Stimulated activated CD4-positive, alpha-beta T cell treated with anti-CD3 and anti-CD28 coated beads, Interleukin-1b, Interleukin-23, amount 100 ng/mL, for 4 hours (primary cell): ENCODE results near the gene HSD17B12.
"Not testable (repeated sequence)": the region's sequence is repeated elsewhere in the genome, so short reads cannot be mapped to it uniquely, and the experiment has no call there.

Source experiments
- DNase-seq, 2 donors: peaks; one replicate each; pipeline ENCODE4 v3.0.0-alpha.2; 2020; ENCODE audit warnings: low read depth in 2 of 2

HSD17B12 gene

DNA sequence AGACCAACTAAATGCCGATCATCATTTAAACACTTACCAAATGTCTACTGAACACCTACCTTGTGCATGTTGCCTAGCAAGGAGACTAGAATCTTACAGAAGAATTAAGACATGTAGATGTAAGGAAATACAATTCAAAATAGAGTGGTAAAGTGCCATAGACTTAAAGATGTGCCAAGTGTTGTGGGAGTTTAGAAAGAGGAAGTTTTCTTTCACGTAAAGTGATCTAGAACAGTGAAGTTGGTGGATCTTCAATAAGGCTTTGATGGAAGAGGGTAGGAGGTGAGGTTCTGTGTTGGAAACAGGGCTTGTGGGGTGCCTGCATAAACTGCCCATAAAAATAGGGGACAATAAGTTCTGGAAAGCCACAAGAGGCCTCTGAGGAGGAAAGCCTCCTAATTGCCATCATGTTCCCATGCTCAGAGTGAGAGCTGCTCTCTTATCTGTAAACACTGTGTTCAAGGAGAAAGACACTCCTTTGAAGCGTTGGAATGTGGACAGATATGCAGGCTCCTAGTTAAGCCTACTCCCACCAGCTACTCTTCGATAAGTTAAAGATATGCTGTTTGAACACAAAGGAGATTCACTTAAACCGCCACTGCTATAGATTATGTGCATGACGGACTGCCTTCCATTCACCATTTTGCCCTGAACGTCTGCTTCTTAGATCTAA is 66.7 kb downstream of the HSD17B12 start:
- DNase-seq, result no peak

DNA sequence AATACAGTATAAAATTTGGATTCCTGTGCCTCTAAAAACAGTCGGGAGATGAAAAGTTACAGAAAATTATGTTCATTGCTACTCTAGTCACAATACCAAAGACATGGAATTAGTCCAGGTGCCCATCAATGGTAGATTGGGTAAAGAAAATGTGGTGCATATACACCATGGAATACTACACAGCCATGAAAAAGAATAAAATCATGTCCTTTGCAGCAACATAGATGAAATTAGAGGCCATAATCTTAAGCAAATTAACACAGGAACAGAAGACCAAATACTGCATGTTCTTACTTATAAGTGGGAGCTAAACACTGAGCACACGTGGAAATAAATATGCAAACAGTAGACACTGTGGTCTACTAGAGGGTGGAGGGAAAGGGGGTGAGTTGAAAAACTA is 67.6 kb downstream of the HSD17B12 start:
- DNase-seq, result no peak

DNA sequence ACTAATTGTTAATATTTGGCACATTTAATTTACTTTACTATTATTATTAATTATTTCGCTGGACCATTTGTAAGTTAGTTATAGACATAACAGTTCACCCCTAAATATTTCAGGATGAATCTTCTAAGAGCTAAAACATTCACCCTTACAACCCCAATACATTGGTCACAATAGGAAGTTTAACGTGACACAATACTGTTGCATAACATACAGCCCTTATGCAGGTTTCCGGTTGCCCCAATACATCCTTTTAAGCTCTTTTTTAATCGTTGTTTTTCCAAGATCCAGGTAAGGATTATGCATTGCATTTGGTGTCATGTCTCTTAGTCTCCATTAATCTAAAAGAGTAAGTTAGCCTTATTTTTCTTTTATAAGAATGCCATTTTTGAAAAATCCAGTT is 71.2 kb downstream of the HSD17B12 start:
- DNase-seq, result no peak

DNA sequence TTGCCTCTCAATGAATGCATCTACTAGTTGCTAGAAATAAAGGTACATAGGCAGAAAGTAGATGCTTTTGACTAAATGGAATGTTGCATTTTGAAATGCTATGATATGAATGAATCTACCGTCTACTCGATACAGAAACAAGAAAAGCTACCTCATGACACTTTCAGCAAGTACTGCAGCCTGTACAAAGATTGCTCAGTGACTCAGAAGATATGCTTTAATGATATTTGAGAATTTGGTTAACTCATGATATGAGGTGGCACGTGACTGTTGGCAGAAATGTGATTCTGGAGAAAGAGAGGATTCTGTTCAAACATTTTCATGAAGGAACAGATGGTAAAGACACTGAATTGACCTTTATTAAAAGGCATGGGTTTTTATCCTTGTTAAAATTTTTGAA is 76.0 kb downstream of the HSD17B12 start:
- no peak for DNase-seq

DNA sequence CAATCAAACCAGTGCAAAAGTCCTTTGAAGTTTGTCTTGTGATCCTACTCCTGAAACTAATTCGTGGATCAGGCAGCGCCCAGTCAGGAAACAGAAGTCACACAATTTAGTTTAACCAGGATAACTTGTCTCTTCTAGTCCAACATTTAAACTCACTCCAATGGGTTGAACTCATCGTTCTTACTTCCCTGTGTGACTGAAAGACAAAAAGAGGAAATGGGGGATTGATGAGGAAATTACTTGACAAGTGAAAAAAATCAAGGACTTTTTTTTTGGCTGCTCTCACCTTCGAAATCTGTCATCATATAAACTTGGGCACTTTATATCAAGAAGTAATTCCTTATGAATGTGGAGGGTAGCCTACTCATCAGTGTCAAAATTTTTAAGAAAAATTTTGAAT is 78.4 kb downstream of the HSD17B12 start:
- DNase-seq, result no peak

DNA sequence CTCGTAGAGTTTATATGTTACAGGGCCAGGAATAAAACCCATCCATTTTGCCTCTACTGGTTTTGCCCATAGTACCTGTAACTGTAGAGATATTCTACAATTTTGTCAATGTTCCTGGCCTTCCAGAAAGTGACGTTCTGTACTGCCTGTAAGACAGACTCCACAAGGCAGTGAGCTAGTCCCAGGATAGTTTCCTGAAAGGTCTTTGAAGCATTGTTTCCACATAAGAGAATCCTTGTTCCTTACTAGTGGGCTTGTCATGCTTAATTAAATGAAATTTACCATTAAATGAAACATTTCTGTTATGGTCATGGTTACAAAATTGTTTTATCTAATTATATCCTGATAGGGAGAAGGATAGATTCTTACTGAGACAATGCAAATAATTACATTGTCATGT is 80.4 kb downstream of the HSD17B12 start:
- no peak for DNase-seq

DNA sequence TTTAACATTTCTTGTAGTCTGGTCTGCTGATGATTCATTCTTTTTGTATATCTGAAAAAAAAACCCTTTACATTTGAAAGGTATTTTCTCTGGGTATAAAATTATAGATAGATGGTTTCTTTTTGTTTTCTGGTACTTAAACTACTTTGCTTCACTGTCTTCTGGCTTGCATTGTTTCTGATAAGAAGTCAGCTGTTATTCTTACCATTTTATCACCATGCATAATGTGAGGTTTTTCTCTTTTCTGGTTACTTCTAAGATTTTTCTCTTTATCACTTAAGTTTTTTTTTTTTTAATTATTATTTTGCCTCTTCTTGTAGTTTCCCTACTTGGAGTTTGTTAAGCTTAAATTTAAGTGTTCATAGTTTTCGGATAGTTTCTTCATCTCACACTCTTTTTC is 84.7 kb downstream of the HSD17B12 start:
- no peak for DNase-seq

DNA sequence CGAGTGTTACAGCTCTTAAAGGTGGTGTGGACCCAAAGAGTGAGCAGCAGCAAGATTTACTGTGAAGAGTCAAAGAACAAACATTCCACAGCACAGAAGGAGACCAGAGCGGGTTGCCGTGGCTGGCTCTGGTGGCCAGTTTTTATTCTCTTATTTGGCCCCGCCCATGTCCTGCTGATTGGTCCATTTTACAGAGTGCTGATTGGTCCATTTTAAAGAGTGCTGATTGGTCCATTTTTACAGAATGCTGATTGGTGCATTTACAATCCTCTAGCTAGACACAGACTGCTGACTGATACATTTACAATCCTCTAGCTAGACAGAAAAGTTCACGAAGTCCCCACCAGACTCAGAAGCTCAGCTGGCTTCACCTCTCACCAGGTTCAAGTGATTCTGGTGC is 88.1 kb downstream of the HSD17B12 start:
- DNase-seq, result not testable (repeated sequence)

DNA sequence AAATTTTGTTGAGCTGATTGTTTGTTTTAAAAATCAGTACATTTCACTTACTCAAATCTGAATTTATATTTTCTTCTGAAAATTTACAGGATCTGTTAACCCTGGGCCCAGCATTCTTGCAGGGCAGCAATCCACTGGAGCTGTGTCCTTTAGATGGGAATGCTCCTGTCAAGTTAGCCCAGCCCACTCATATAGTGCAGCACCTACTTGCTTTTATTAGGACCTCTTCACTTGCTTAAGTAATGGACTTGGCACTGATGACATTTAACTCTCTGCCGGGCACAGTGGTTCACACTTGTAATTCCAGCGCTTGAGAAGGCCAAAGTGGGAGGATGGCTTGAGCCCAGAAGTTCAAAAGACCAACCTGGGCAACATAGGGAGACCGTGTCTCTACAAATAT is 89.6 kb downstream of the HSD17B12 start:
- no peak for DNase-seq

DNA sequence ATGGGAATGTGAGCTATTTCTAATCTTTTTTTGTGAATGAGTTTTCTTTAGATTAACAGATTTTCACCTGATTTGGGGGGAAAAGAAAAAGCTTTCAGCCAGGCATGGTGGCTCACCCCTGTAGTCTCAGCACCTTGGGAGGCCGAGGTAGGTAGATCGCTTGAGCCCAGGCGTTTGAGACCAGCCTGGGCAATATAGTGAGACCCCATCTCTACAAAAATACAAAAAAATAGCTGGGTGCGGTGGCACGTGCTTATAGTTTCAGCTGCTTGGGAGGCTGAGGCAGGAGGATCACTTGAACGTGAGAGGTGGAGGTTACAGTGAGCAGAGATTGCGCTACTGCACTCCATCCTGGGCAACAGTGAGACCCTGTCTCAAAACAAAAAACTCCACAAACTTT is 92.2 kb downstream of the HSD17B12 start:
- DNase-seq, result no peak

DNA sequence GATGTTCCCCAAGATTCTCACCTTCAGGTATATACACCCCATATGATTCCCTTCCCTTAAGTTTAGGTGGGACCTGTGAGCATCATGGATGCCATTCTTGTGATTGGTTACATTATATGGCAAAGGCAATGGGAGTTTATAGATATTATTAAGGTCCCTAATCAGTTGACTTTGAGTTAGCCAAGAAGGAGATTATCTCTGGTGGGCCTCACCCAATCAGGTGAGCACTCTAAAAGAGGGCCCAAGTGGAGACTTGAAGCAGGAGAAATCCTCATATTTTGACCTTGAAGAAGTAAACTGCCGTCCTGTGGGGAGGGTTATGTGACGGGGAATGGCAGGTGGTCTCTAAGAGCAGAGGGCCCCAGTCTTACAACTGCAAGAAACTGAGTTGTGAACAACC is 94.2 kb downstream of the HSD17B12 start:
- no peak for DNase-seq

DNA sequence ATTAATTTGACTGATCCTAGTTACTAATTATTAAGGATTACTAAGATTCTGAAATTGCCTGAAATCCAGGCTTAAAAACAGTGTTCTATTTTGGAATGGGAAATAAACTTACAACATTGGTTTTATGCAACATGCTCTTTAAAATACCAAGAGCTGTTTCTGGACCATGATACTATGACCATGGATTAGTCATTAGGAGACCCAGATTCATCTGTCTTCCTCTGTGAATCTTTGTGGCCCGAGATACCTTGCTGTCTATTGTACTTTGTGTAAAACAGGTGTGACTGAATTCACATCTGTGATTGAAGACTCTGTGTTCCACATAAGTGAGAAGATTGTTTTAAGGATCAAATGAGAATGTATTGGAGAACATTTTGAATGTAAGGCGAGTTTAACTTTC is 98.8 kb downstream of the HSD17B12 start:
- DNase-seq, result no peak

DNA sequence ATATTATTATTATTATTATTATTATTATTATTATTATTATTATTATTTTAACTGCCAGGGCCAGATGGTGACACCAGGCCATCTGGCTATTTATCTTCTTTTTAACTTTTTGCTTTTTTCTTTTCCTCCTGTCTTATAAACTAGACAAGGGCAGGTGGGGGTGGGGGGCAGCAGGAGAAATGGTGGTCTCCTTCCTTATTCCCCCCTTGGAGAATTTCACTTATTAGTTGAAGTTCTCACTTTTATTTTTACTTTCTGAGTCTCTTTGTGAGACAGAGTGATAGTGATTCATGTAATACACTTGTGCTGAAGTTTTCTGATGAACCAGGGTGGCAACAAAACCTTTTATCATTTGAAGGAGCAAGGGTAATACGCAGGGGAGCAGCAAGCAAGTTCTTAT is 103.8 kb downstream of the HSD17B12 start:
- no peak for DNase-seq

DNA sequence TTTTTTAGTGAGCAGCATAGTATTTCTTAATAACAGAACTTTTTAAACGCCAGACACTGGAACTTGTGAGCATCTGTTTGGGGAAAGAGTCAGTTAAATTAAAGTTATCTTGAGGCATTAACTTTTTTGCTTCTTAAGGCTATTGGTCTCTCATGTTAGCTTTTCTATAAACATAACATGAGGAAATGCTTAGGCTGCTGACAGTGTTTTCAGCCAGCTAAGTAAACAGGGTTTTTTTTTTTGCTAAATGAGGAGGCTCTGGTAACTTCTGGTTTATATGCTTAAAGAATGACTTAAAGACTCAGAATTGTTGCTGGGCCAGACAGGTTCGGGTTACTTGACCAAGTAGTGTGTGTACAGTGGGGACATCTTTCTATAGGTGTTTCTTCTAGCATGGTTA is 104.3 kb downstream of the HSD17B12 start:
- no peak for DNase-seq

DNA sequence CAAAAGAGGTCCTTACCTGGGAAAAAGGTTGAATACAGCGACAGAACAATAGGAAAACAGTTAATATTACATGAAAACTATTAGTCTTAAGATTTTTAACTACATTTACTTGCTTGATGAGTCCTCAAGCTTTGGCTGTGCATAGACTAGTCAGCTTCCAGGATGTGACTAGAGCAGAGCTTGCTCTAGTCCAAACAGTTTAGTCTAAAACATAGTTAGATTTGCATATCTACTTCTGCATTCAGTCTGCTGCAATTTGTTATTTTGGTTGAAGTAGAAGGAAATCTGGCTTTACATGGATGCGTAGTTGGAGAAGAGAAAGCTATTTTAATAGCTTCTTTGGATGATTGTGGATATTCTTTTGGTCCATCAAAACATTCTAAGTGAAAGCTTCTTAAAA is 104.8 kb downstream of the HSD17B12 start:
- DNase-seq, result no peak

DNA sequence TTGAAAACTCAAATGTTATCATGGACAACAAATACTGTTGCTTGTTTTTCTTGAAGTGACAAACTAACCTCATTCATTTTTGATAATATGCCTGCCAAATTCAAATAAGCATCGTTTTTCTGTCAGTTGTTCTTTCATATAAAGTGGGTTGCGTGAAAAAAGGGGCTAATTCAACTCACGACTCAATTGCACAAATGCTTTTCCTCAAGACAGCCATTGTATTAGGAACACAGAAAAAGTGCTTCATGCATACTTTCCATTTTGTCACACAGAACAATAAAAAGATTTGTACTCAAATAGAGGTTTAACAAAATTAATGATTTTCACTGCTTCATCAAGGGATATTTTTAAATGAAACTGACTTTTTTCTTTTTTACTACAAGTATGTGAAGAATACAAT is 105.5 kb downstream of the HSD17B12 start:
- no peak for DNase-seq

DNA sequence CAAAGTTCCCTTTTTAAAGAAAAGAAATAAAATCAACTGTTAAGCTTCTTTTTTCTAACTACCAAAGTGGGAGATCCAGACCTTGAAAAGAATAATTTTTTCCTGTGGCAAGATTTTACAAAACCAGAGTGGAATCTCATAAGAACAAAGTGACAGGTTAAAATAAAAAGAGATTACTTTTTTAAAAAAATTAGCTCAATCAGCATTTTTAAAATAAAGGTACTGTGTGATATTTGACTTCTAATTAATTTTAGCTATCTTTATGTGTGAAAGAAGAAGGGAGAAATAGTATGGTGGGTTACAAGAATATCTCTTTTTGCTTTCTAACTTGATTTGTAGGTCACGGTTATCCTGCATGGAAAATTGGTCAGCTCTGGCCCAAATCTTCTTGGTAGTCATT is 107.3 kb downstream of the HSD17B12 start:
- DNase-seq, result no peak

DNA sequence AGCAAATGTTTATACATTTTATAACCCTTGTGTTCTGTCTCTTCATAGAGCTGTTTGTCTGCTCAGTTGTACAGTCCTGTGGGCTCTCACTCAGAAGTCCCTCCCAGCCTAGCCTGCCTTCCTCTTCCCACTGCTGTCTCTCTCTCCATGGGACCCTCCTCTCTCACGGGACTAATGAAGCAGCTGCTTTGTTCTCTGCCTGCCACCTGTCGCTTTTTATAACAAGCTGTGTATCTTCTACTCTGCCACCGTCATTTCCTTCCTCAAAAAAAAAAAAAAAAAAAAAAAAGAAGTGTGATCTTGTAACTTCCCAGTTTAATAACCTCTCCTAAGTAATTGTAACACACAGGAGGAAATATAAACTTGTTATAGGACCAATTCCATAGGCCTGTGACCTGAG is 107.9 kb downstream of the HSD17B12 start:
- no peak for DNase-seq

DNA sequence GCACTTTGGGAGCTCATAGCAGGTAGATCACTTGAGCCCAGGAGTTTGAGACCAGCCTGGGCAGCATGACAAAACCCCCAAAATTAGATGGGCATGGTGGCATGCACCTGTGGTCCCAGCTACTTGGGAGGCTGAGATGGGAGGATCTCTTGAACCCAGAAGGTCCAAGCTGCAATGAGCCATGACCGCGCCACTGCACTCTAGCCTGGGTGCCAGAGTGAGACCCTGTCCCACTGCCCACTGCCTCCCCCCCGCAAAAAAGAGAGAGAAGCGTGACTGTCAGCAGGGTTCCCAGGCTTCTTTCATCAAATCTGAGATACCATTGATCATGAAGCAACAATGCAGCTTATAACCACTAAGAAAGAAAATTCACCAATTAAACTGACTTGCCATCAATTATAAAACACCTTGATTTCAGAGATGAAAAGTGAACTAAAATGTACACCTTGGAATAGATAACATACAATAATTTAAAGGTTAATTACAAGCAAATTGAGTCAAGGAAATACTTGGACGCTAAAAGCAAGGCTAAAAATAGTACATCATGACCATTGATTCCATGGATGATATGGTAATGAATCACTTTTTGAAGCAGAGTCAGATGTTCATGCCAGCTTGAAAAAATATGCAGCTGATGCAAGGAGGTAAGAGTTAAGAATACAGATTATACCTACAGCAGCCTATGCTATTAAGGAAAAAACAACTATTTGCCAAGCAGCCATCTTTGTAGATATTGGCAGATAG is 109.3 kb downstream of the HSD17B12 start:
- no peak for DNase-seq

DNA sequence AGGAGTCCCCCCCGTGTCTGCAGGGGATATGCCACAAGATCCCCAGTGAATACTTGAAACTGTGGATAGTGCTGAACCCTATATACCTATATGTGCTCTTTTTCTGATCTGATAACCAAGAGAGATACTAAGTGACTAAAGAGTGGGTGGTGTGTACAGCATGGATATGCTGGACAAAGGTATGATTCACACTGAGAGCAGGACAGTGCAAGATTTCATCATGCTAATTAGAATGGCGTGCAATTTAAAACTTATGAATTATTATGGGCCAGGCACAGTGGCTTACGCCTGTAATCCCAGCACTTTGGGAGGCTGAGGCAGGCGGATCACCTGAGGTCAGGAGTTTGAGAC is 109.9 kb downstream of the HSD17B12 start:
- no peak for DNase-seq

DNA sequence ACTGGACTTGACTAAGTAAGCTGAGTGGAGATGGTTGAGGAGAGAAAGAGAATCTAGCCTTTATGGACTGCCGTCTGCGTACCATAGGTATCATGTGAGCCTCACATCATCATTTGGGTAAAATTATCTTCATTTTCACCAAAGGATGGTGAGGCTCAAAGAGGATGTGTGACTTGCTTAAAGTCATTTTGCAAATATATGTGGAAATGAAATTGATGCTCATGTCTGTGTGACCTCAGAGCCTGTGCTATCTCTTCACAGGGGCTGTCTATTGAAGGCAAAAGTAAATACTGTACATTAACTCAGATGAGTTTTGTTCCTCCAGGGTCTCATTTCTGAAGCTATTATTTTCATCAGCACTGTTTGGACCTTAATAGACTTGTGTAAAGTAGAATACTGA is 116.8 kb downstream of the HSD17B12 start:
- DNase-seq, result no peak

DNA sequence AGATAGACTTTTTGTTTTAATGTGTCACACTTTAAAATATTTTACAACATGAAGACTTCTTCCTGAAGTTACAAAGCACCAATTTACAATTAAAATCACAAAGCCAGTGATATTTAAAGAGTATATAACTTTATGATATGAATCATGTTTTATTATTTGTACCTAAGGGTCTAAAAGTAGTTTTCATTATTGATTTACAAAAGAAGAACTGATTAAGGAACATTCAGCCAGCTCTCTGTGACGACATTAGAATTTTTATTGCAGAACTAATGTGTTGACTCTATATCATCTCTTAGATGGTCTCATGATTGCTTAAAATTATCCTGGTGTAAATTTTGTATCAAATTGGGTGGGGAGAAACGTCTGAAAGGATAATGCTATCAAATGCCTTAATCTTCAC is 117.3 kb downstream of the HSD17B12 start:
- DNase-seq, result no peak

DNA sequence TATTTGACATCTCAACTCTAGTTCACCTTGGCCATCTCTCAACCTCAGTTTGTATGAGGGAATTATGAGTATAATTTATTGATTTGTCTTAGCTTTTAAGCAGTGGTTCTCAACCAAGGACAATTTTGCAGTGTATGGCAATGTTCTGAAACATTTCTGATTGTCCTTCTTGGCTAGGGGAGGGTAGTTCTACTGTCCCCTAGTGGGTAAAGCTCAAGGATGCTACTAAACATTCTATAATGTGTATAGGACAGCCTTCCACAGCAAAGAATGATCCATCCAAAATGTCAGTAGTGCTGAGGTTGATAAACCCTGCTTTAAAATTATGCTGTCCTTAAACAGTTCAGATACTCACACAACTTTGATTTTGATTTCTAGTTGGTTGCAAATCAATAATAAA is 122.0 kb downstream of the HSD17B12 start:
- no peak for DNase-seq

DNA sequence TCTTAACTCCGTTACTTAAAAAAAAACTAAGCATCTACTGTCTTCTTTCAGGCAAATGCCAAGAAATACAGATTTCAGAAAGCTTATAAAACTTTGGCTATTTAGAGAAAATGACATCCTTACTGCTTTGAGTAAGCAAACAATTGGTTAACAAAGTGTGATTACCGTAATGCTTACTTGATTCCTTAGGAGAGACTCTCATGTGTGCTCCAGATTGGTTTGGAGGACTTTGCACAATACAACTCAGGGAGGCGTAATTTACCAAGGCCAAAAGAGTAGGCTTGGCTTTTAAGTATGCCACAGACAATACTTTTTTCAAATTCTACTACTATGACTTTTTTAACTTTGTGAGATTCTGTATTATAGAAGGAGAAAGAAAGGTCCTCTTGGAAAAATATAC is 123.2 kb downstream of the HSD17B12 start:
- no peak for DNase-seq
